SIG-M5 (cell line): ENCODE results near the gene ZBTB20.

Experiments
- DNase-seq: peaks from one replicate; lab custom pipeline; 2025; lab: John Stamatoyannopoulos, UW

ZBTB20 gene

GRCh38 chr3:114364806-114365654 is 782.1 kb downstream of the ZBTB20 start:
- no peak for DNase-seq

GRCh38 chr3:114363554-114364202 is 783.4 kb downstream of the ZBTB20 start:
- DNase-seq: no peak

- DNase-seq: no peak
These were observed 784.3 kb downstream of the ZBTB20 start for GRCh38 chr3:114362815-114363214.

GRCh38 chr3:114361391-114361790 is 785.7 kb downstream of the ZBTB20 start:
- DNase-seq: no peak

- DNase-seq: no peak
These were observed 790.6 kb downstream of the ZBTB20 start for GRCh38 chr3:114356525-114356924.

GRCh38 chr3:114356066-114356465 is 791.0 kb downstream of the ZBTB20 start:
- DNase-seq: no peak

- no peak for DNase-seq
These were observed 791.4 kb downstream of the ZBTB20 start for GRCh38 chr3:114355653-114356052.

- no peak for DNase-seq
These were observed 795.3 kb downstream of the ZBTB20 start for GRCh38 chr3:114351822-114352145.

- no peak for DNase-seq
These were observed 795.8 kb downstream of the ZBTB20 start for GRCh38 chr3:114351123-114351821.

GRCh38 chr3:114350690-114351089 is 796.4 kb downstream of the ZBTB20 start:
- DNase-seq: no peak

GRCh38 chr3:114350271-114350670 is 796.8 kb downstream of the ZBTB20 start:
- DNase-seq: no peak

- DNase-seq: no peak
These were observed 802.6 kb downstream of the ZBTB20 start for GRCh38 chr3:114344492-114344891.

- DNase-seq: no peak
These were observed 808.3 kb downstream of the ZBTB20 start for GRCh38 chr3:114338651-114339357.

- no peak for DNase-seq
These were observed 810.2 kb downstream of the ZBTB20 start for GRCh38 chr3:114336857-114337256.

- no peak for DNase-seq
These were observed 810.9 kb downstream of the ZBTB20 start for GRCh38 chr3:114336122-114336697.

GRCh38 chr3:114333923-114334240 is 813.2 kb downstream of the ZBTB20 start:
- no peak for DNase-seq

GRCh38 chr3:114333180-114333922 is 813.7 kb downstream of the ZBTB20 start:
- no peak for DNase-seq

GRCh38 chr3:114332342-114333179 is 814.5 kb downstream of the ZBTB20 start:
- no peak for DNase-seq

GRCh38 chr3:114331710-114332109 is 815.4 kb downstream of the ZBTB20 start:
- no peak for DNase-seq

GRCh38 chr3:114331007-114331406 is 816.1 kb downstream of the ZBTB20 start:
- no peak for DNase-seq

- no peak for DNase-seq
These were observed 817.3 kb downstream of the ZBTB20 start for GRCh38 chr3:114329823-114330222.
